H1 (cell line): ENCODE data around the gene SLC7A7. TPM values are rescaled to one million over a fixed set of nuclear protein-coding genes. Genes with fewer than 3 reads are reported as not detected.

Source experiments
- JUND ChIP-seq: IDR thresholded peaks from 2 replicates; pipeline ENCODE4 v1.6.1; 2011; ENCODE audit warnings: mild to moderate bottlenecking, improper control_type of control experiment, low read length
- SP2 ChIP-seq: IDR thresholded peaks from 2 replicates; pipeline ENCODE4 v1.6.1; 2012; ENCODE audit warnings: mild to moderate bottlenecking, low read length, inconsistent platforms
- TCF12 ChIP-seq: IDR thresholded peaks from 2 replicates; pipeline ENCODE4 v1.6.1; 2011; ENCODE audit warnings: low read depth, mild to moderate bottlenecking, low read length
- polyA plus RNA-seq, 7 experiments: library from polyadenylated mRNA; depleted of rRNA in 3 of 7; stranded (reverse) in 5 of 7; unstranded in 2 of 7; fragments of >200 nt in 5 of 7; fragments of 200-250 nt in 2 of 7; gene quantifications; 1 replicate in 5 of 7; 2 replicates in 1 of 7; 4 replicates in 1 of 7; pipeline versions ENCODE4 v1.2.1 to v1.2.3, GENCODE V29; 2011 to 2013; ENCODE audit warnings: missing spikeins in 2 of 7, mixed read lengths in 2 of 7
- total RNA-seq: library from RNA; stranded (reverse); fragmentation: NEBNext Ultra II Directional; extraction: Animal tissue kit (Norgen Biotek cat#: 25700); gene quantifications from 2 replicates; pipeline ENCODE4 v1.2.1, GENCODE V29; 2021

SLC7A7 gene
- total and polyA plus RNA-seq, 2 of the 8 experiments (the other 6 are each of a cell fraction or from before 2014, with no cell fraction given), result 5.8 to 14.9 TPM

- TF ChIP-seq JUND (no peak), SP2 (no peak), TCF12 (no peak)
Observed at GRCh38 chr14:22792158-22792557, 23.1 kb downstream of the SLC7A7 start (continued).
